Mesenchymal stem cell (in vitro differentiated cells and primary cell): Measurements from ENCODE around the gene RNF225.

ENCODE experiments used
- DNase-seq: peaks from one replicate; pipeline ENCODE4 v3.0.0-alpha.2; 2013
- H2AFZ ChIP-seq: one replicate; pipeline ENCODE4 v1.6.1; 2013; ENCODE audit warnings: low read depth, mild to moderate bottlenecking, control low read depth, inconsistent platforms, low read length, moderate library complexity
- H2AK5ac ChIP-seq: 2 replicates; pipeline ENCODE4 v1.6.1; 2013; ENCODE audit warnings: low read length, moderate library complexity, mild to moderate bottlenecking, inconsistent platforms; ENCODE audit not compliant: severe bottlenecking
- H2BK120ac ChIP-seq: one replicate; pipeline ENCODE4 v1.6.1; 2013; ENCODE audit warnings: low read depth, mild to moderate bottlenecking, inconsistent platforms, low read length, moderate library complexity
- H2BK12ac ChIP-seq, 2 experiments: one replicate each; pipeline ENCODE4 v1.6.1; 2013; ENCODE audit warnings: inconsistent platforms in 2 of 2, low read length in 2 of 2, mild to moderate bottlenecking in 2 of 2, moderate library complexity in 2 of 2, control low read depth in 1 of 2
- H2BK15ac ChIP-seq: one replicate; pipeline ENCODE4 v1.6.1; 2013; ENCODE audit warnings: mild to moderate bottlenecking, low read depth, inconsistent platforms; ENCODE audit not compliant: poor library complexity, severe bottlenecking
- H2BK5ac ChIP-seq: 2 replicates; pipeline ENCODE4 v1.6.1; 2013; ENCODE audit warnings: low read depth, mild to moderate bottlenecking, low read length, control low read depth, inconsistent platforms; ENCODE audit not compliant: poor library complexity, severe bottlenecking
- H3K14ac ChIP-seq, 2 experiments: one replicate each; pipeline ENCODE4 v1.6.1; 2013; ENCODE audit warnings: inconsistent platforms in 2 of 2, low read length in 2 of 2, control low read depth in 1 of 2, mild to moderate bottlenecking in 1 of 2, moderate library complexity in 1 of 2
- H3K18ac ChIP-seq, 2 experiments: one replicate each; pipeline ENCODE4 v1.6.1; 2013; ENCODE audit warnings: inconsistent platforms in 2 of 2, low read length in 2 of 2, control low read depth in 1 of 2, low read depth in 1 of 2, mild to moderate bottlenecking in 1 of 2
- H3K23ac ChIP-seq, 2 experiments: one replicate each; pipeline ENCODE4 v1.6.1; 2013; ENCODE audit warnings: inconsistent platforms in 2 of 2, low read length in 2 of 2, mild to moderate bottlenecking in 2 of 2, moderate library complexity in 2 of 2, control low read depth in 1 of 2
- H3K27ac ChIP-seq: 2 replicates; pipeline ENCODE4 v1.5.1; 2013; ENCODE audit warnings: mild to moderate bottlenecking, moderate library complexity, low read length, control low read depth, inconsistent platforms; ENCODE audit not compliant: poor library complexity, severe bottlenecking
- H3K27me3 ChIP-seq, 2 experiments: 2 replicates each; pipeline versions ENCODE4 v1.6.1 to v1.7.0; 2013; ENCODE audit warnings: low read length in 2 of 2, mild to moderate bottlenecking in 2 of 2, moderate library complexity in 2 of 2, control low read depth in 1 of 2, inconsistent platforms in 1 of 2; ENCODE audit not compliant: control insufficient read depth in 1 of 2, insufficient read depth in 1 of 2
- H3K36me3 ChIP-seq, 2 experiments: 2 replicates each; pipeline versions ENCODE4 v1.6.1 to v1.7.0; 2013; ENCODE audit warnings: low read length in 2 of 2, control low read depth in 1 of 2, inconsistent platforms in 1 of 2, low read depth in 1 of 2, mild to moderate bottlenecking in 1 of 2; ENCODE audit not compliant: insufficient read depth in 2 of 2, control insufficient read depth in 1 of 2
- H3K4ac ChIP-seq, 2 experiments: one replicate each; pipeline ENCODE4 v1.6.1; 2013; ENCODE audit warnings: inconsistent platforms in 2 of 2, low read length in 2 of 2, mild to moderate bottlenecking in 2 of 2, moderate library complexity in 2 of 2, control low read depth in 1 of 2, low read depth in 1 of 2
- H3K4me1 ChIP-seq: 2 replicates; pipeline ENCODE4 v1.6.1; 2013; ENCODE audit warnings: low read depth, low read length, control low read depth; ENCODE audit not compliant: control insufficient read depth, insufficient read depth
- H3K4me2 ChIP-seq: 2 replicates; pipeline ENCODE4 v1.6.1; 2013; ENCODE audit warnings: low read length, mild to moderate bottlenecking, inconsistent platforms; ENCODE audit not compliant: poor library complexity, severe bottlenecking
- H3K4me3 ChIP-seq, 2 experiments: 2 replicates each; pipeline versions ENCODE4 v1.5.1 to v1.7.0; 2013; ENCODE audit warnings: low read length in 2 of 2, mild to moderate bottlenecking in 2 of 2, control low read depth in 1 of 2, low read depth in 1 of 2; ENCODE audit not compliant: insufficient read depth in 1 of 2
- H3K79me1 ChIP-seq: replicated peaks from 2 replicates; pipeline ENCODE4 v1.6.1; 2013; ENCODE audit warnings: mild to moderate bottlenecking, control low read depth, low read length, inconsistent platforms; ENCODE audit not compliant: poor library complexity, severe bottlenecking
- H3K9ac ChIP-seq: 2 replicates; pipeline ENCODE4 v1.7.0; 2013; ENCODE audit warnings: mild to moderate bottlenecking, low read length, moderate library complexity
- H3K9me3 ChIP-seq: 2 replicates; pipeline ENCODE4 v1.7.0; 2013; ENCODE audit warnings: mild to moderate bottlenecking, low read length; ENCODE audit not compliant: control insufficient read depth
- H4K8ac ChIP-seq: one replicate; pipeline ENCODE4 v1.6.1; 2013; ENCODE audit warnings: inconsistent platforms, mild to moderate bottlenecking, low read length, moderate library complexity
- H4K91ac ChIP-seq: one replicate; pipeline ENCODE4 v1.6.1; 2013; ENCODE audit warnings: mild to moderate bottlenecking, low read length, inconsistent platforms
- WGBS: methylation state at CpG from one replicate; pipeline ENCODE4 v1.1.7; 2013; ENCODE audit warnings: mixed read lengths; 5-methylcytosine and 5-hydroxymethylcytosine counted together

RNF225 gene

GRCh38 chr19:58381460-58382212 is 13.8 kb upstream of the RNF225 start:
- Histone ChIP-seq H4K8ac (no peak overlapping the region), H3K18ac (peak overlapping the region; percentile 48 to 74), H2BK120ac (no peak overlapping the region), H3K4ac (peak overlapping the region in 1 of 2 experiments; percentile 60), H3K14ac (no peak overlapping the region), H4K91ac (no peak overlapping the region), H3K36me3 (peaks cover 0 to 10% of the 10 kb centered on the region in 2 experiments), H3K4me3 (peak overlapping the region; percentile 60 to 86), H2BK12ac (no peak overlapping the region), H3K9me3 (no peaks in the 10 kb centered on the region), H3K9ac (peak overlapping the region; percentile 95), H2AK5ac (no peak overlapping the region), H3K27ac (peak overlapping the region; percentile 30), H2BK15ac (peak overlapping the region; percentile 19), H2AFZ (no peak overlapping the region), H3K27me3 (no peaks in the 10 kb centered on the region), H2BK5ac (no peak overlapping the region), H3K4me2 (peak overlapping the region; percentile 72), H3K79me1 (peaks cover 44% of the 10 kb centered on the region), H3K4me1 (peaks cover 42% of the 10 kb centered on the region), H3K23ac (no peak overlapping the region)
- no peak for DNase-seq
- WGBS = 51% methylated on average over 22 of the region's 26 CpGs

- 95% methylated on average over 6 of the region's 6 CpGs for WGBS
- H3K79me1 ChIP-seq = peaks cover 38% of the 10 kb centered on the region
- no peak overlapping the region for H3K4me3 ChIP-seq
- DNase-seq = no peak
- no peak overlapping the region for H2BK12ac ChIP-seq
- H3K36me3 ChIP-seq = peaks cover 3 to 10% of the 10 kb centered on the region in 2 experiments
- H3K4ac ChIP-seq = no peak overlapping the region
- no peak overlapping the region for H3K9ac ChIP-seq
- no peak overlapping the region for H2AFZ ChIP-seq
- no peak overlapping the region for H4K8ac ChIP-seq
- no peak overlapping the region for H3K23ac ChIP-seq
- no peak overlapping the region for H2AK5ac ChIP-seq
- H2BK5ac ChIP-seq = no peak overlapping the region
- H2BK15ac ChIP-seq = no peak overlapping the region
- H3K4me2 ChIP-seq = no peak overlapping the region
- H3K4me1 ChIP-seq = peaks cover 43% of the 10 kb centered on the region
- no peaks in the 10 kb centered on the region for H3K9me3 ChIP-seq
- no peak overlapping the region for H3K18ac ChIP-seq
- H3K14ac ChIP-seq = no peak overlapping the region
- no peak overlapping the region for H3K27ac ChIP-seq
- H3K27me3 ChIP-seq = no peaks in the 10 kb centered on the region
- no peak overlapping the region for H4K91ac ChIP-seq
- no peak overlapping the region for H2BK120ac ChIP-seq
Measured at GRCh38 chr19:58382997-58383603, 12.4 kb upstream of the RNF225 start.

GRCh38 chr19:58385313-58385890 is 10.1 kb upstream of the RNF225 start:
- Histone ChIP-seq H3K79me1 (peaks cover 22% of the 10 kb centered on the region), H3K4me2 (peak overlapping the region; percentile 75), H3K9ac (peak overlapping the region; percentile 97), H3K27me3 (no peaks in the 10 kb centered on the region), H3K27ac (peak overlapping the region; percentile 98), H3K18ac (peak overlapping the region; percentile 99), H4K8ac (peak overlapping the region; percentile 88), H2BK5ac (no peak overlapping the region), H2BK120ac (peak overlapping the region; percentile 61), H3K14ac (no peak overlapping the region), H2AK5ac (peak overlapping the region; percentile 50), H3K4ac (peak overlapping the region in 1 of 2 experiments; percentile 98), H3K23ac (peak overlapping the region in 1 of 2 experiments; percentile 35), H3K4me3 (peak overlapping the region in 1 of 2 experiments; percentile 99), H4K91ac (peak overlapping the region; percentile 76), H2AFZ (no peak overlapping the region), H2BK12ac (peak overlapping the region; percentile 0 to 51), H3K9me3 (no peaks in the 10 kb centered on the region), H3K4me1 (peaks cover 34% of the 10 kb centered on the region), H2BK15ac (no peak overlapping the region), H3K36me3 (peaks cover 9 to 22% of the 10 kb centered on the region in 2 experiments)
- no peak for DNase-seq
- WGBS = 94% methylated on average over 9 of the region's 9 CpGs
